ENCODE results near the gene S100B. TPM values are rescaled to one million over a fixed set of nuclear protein-coding genes. Genes with fewer than 3 reads are reported as not detected.
A peak's percentile ranks its signal among the peaks of the same experiment; 100 is the strongest.

The S100B gene
- total and polyA plus RNA-seq, 2 of the 8 experiments (the other 6 are each of a cell fraction or from before 2014, with no cell fraction given) = 0.36 to 0.69 TPM

DNA sequence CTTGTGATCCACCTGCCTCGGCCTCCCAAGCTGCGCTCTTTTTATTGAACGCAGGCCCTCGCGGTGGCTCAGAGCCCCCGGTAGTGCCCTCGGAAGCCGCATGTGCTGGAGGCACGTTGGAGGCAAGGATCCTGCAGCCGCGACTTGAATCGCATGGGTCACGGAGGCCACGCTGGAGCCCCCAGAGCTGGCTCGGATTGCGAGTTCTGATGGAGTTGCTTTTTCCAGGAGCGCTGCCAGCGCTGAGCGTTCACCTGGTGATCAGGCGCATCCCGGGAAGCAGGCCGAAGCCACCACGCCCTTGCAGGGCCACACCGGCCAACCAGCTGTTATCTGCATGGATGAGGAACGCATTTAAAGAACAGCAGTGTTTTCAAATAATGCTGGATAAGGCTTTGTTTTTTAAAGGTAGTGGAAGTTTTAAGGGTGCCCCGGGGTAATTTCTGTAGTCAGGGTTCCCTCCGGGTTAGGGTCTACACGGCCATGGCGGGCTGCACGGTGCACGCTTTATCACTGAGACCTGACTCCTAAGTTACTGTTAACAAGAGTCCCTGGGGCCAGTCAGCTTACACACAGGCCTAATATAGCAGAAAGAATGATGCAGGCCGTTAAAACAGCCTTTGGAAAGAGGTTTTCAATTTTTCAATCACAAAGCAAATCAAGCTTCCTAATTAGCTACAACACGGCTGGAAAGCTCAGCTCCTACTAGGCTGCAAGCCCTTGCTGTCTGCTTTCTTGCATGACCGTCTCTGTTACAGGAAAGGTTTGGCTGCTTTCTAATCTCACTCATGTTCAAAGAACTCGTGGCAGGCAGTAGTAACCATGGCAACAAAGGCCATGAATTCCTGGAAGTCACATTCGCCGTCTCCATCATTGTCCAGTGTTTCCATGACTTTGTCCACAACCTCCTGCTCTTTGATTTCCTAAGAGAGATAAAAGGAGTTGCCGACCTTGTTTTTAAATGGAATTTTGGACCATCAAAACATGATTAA, 6.0 kb downstream of the S100B start:
- H3K56ac ChIP-seq (replicated peaks; ENCODE audit: insufficient read length, low read depth, low read length) = no peak overlapping the region
- 92% methylated on average over 35 of the region's 38 CpGs; no CpG with 5 or more reads in 1 of the 2 experiments for WGBS, 2 experiments (ENCODE audit: extremely low coverage in 1 of 2, insufficient coverage in 1 of 2, insufficient read length in 1 of 2, insufficient replicate concordance in 2 of 2, low coverage in 1 of 2, low lambda C conversion rate in 2 of 2, missing lambda C conversion rate in 1 of 2)
- H2BK120ac ChIP-seq (replicated peaks; ENCODE audit: low read depth, low read length) = no peak overlapping the region
- H3K4me3 ChIP-seq (ENCODE audit: extremely low read depth in 1 of 4, insufficient read depth in 2 of 4, low read depth in 3 of 4, low read length in 4 of 4) = no peak overlapping the region
- peaks cover 0 to 2% (median 0%) of the 10 kb centered on the region in 4 experiments; a peak in 3 of 7 replicates for H3K4me1 ChIP-seq (replicated peaks in 1 of 4; ENCODE audit: control insufficient read depth in 3 of 4, insufficient read depth in 4 of 4, low read length in 3 of 4)
- peak overlapping the region; percentile 23; the same call in 1 of the 2 replicates for H4K8ac ChIP-seq (ENCODE audit: extremely low read depth, insufficient read depth, low read length)
- ChIA-PET CTCF (ENCODE audit: partially characterized antibody) (no interaction called here), POLR2A (ENCODE audit: partially characterized antibody) (no interaction called here)
- H2BK5ac ChIP-seq (ENCODE audit: low read depth, low read length) = no peak overlapping the region
- no peaks in the 10 kb centered on the region for H3K79me1 ChIP-seq (ENCODE audit: low read depth, low read length)
- H3K14ac ChIP-seq (ENCODE audit: insufficient read length) = no peak overlapping the region
- H3K18ac ChIP-seq (ENCODE audit: extremely low read depth, low read length) = no peak overlapping the region
- no peak overlapping the region for H2BK15ac ChIP-seq (ENCODE audit: low read length)
- no peak overlapping the region for H3K4ac ChIP-seq (replicated peaks; ENCODE audit: insufficient read length, low read depth, low read length)
- H2AK5ac ChIP-seq (ENCODE audit: low read depth, low read length) = no peak overlapping the region
- no peak overlapping the region for H4K91ac ChIP-seq (replicated peaks; ENCODE audit: insufficient read length, low read length)
- no peak for FAIRE-seq
- H3K4me2 ChIP-seq (ENCODE audit: insufficient read depth in 1 of 2, low read depth in 2 of 2, low read length in 2 of 2) = no peak overlapping the region
- no peak overlapping the region; a peak in 1 of 7 replicates for H3K9ac ChIP-seq (replicated peaks in 1 of 4; ENCODE audit: extremely low read depth in 1 of 4, low read depth in 3 of 4, low read length in 3 of 4)
- H2BK12ac ChIP-seq (ENCODE audit: low read depth, low read length) = no peak overlapping the region
- no peak overlapping the region for H2AFZ ChIP-seq (ENCODE audit: low read length)
- H3K36me3 ChIP-seq (ENCODE audit: control insufficient read depth in 2 of 4, insufficient read depth in 4 of 4, low read length in 3 of 4) = no peaks in the 10 kb centered on the region
- H3K79me2 ChIP-seq (ENCODE audit: control insufficient read depth in 1 of 2, insufficient read depth in 2 of 2, low read length in 2 of 2) = no peaks in the 10 kb centered on the region
- DNase-seq (ENCODE audit: low read depth in 1 of 2, low spot score in 2 of 2) = no peak
- H3K27me3 ChIP-seq (replicated peaks in 1 of 4; ENCODE audit: control insufficient read depth in 3 of 4, extremely low read depth in 1 of 4, insufficient read depth in 3 of 4, low read length in 3 of 4) = no peaks in the 10 kb centered on the region
- no peaks in the 10 kb centered on the region for H3K9me3 ChIP-seq (ENCODE audit: insufficient read depth in 2 of 2, low read depth in 1 of 2, low read length in 1 of 2)
- no peak overlapping the region for H2BK20ac ChIP-seq (ENCODE audit: low read length)
- H4K5ac ChIP-seq (ENCODE audit: insufficient read length, low read depth, low read length) = no peak overlapping the region
- no peak overlapping the region for H3K27ac ChIP-seq (ENCODE audit: low read depth, low read length)
- no peaks in the 10 kb centered on the region for H3K23me2 ChIP-seq (ENCODE audit: low read depth, low read length)
- H4K20me1 ChIP-seq (replicated peaks in 1 of 2; ENCODE audit: control insufficient read depth in 1 of 2, insufficient read depth in 2 of 2, low read length in 2 of 2) = no peaks in the 10 kb centered on the region
- no peak overlapping the region for H3K23ac ChIP-seq (ENCODE audit: insufficient read length)
- TF ChIP-seq SRF (IDR thresholded peaks at IDR 0.05; ENCODE audit: low read depth, low read length) (no peak), CBX8 (IDR thresholded peaks at IDR 0.05; ENCODE audit: borderline replicate concordance, low read depth, low read length) (no peak), CTBP2 (IDR thresholded peaks at IDR 0.05; ENCODE audit: borderline replicate concordance, insufficient read depth, insufficient read length, low read length) (no peak), TAF1 (IDR thresholded peaks at IDR 0.05; ENCODE audit: low read depth, low read length) (no peak), TCF12 (IDR thresholded peaks at IDR 0.05; ENCODE audit: low read depth, low read length) (no peak), TEAD4 (IDR thresholded peaks at IDR 0.05; ENCODE audit: low read depth, low read length) (no peak), CEBPB (IDR thresholded peaks at IDR 0.05; ENCODE audit: low read depth, low read length) (no peak), RBBP5 (IDR thresholded peaks at IDR 0.05; ENCODE audit: borderline replicate concordance, low read depth, low read length) (no peak), PHF8 (conservative IDR thresholded peaks at IDR 0.05; ENCODE audit: low read depth, low read length) (no peak), POLR2A (IDR thresholded peaks at IDR 0.05; ENCODE audit: control extremely low read depth in 1 of 2, low read depth in 2 of 2, low read length in 2 of 2) (no peak), NANOG (IDR thresholded peaks at IDR 0.05; ENCODE audit: insufficient read depth, low read depth, low read length, poor library complexity, severe bottlenecking) (no peak), KDM5A (IDR thresholded peaks at IDR 0.05; ENCODE audit: low read length) (no peak), RXRA (IDR thresholded peaks at IDR 0.05; ENCODE audit: insufficient read depth, low read depth, low read length) (no peak)

All from H1 (cell line).